KMS-11 (cell line): Measurements from ENCODE around the gene FGGY.

Experiments used
- H2AFZ ChIP-seq: fragments of 200-600 bp; sonication (generic); 2 replicates; pipeline ENCODE4 v1.6.1; 2016; ENCODE audit warnings: antibody characterized with exemption, mixed run types, low read depth
- H3K27ac ChIP-seq: fragments of 200-600 bp; sonication (generic); 2 replicates; pipeline ENCODE4 v1.6.1; 2016; ENCODE audit warnings: mild to moderate bottlenecking, mixed run types
- H3K27me3 ChIP-seq: fragments of 200-600 bp; sonication (generic); 2 replicates; pipeline ENCODE4 v1.6.1; 2017; ENCODE audit warnings: mild to moderate bottlenecking, low read depth, mixed run types, moderate library complexity; ENCODE audit not compliant: insufficient read depth
- H3K36me3 ChIP-seq: fragments of 200-600 bp; sonication (generic); 2 replicates; pipeline ENCODE4 v1.6.1; 2017; ENCODE audit warnings: mild to moderate bottlenecking, mixed run types; ENCODE audit not compliant: insufficient read depth
- H3K4me1 ChIP-seq: fragments of 200-600 bp; sonication (generic); 2 replicates; pipeline ENCODE4 v1.6.1; 2016; ENCODE audit warnings: mild to moderate bottlenecking, low read depth, mixed run types; ENCODE audit not compliant: poor library complexity, severe bottlenecking
- H3K4me2 ChIP-seq: fragments of 200-600 bp; sonication (generic); 2 replicates; pipeline ENCODE4 v1.7.0; 2016; ENCODE audit warnings: mild to moderate bottlenecking, mixed run types
- H3K4me3 ChIP-seq: fragments of 200-600 bp; sonication (generic); IDR thresholded peaks from 2 replicates; pipeline ENCODE4 v1.6.1; 2017; ENCODE audit warnings: low read depth, low read length, mixed read lengths; ENCODE audit not compliant: insufficient read depth
- H3K79me2 ChIP-seq: fragments of 200-600 bp; sonication (generic); 2 replicates; pipeline ENCODE4 v1.6.1; 2016; ENCODE audit warnings: low read depth, mixed run types; ENCODE audit not compliant: insufficient read depth
- H3K9ac ChIP-seq: fragments of 200-600 bp; sonication (generic); 2 replicates; pipeline ENCODE4 v1.6.1; 2016; ENCODE audit warnings: mild to moderate bottlenecking, mixed run types
- H4K20me1 ChIP-seq: fragments of 200-600 bp; sonication (generic); 2 replicates; pipeline ENCODE4 v1.6.1; 2016; ENCODE audit warnings: mild to moderate bottlenecking, mixed run types; ENCODE audit not compliant: insufficient read depth
- TF ChIP-seq, protein P1 (sequence below): fragments of 200-600 bp; sonication (generic); conservative IDR thresholded peaks from 2 replicates; pipeline ENCODE4 v1.6.1; 2017; ENCODE audit warnings: low read depth, mild to moderate bottlenecking, antibody characterized with exemption, low read length, moderate library complexity, mixed read lengths

The FGGY gene

DNA sequence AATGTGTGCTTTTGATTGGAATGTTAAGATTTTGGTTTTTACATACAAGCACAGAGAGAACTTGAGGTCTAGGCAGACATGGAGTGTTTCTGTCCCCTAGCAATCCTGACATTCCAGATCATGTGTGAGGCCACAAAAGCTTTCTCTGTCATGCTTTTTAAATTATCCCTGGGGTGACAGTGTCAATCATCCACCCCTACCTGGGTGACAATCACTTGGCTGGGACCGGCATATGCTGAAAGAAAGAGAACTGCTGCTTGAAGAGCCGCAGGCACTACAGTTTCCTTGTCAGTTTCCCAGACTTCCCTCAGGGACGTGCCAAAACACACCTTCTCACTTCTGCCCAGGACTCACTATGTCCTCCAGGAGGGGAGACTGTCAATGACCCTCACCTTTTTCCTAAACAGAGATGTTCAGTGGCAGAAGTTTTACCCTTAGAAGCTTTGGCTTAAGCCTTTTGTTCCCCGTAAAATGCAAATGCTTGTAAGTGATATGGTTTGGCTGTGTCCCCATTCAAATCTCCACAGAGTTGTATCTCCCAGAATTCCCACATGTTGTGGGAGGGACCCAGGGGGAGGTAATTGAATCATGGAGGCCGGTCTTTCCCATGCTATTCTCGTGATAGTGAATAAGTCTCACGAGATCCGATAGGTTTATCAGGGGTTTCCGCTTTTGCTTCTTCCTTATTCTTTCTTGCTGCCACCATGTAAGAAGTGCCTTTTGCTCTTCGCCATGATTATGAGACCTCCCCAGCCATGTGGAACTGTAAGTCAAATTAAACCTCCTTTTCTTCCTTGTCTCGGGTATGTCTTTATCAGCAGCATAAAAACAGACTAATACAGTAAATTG is 217.4 kb downstream of the FGGY start:
- H3K79me2 ChIP-seq = no peaks in the 10 kb centered on the region
- no peaks in the 10 kb centered on the region for H3K36me3 ChIP-seq
- H3K27ac ChIP-seq = no peak overlapping the region
- no peak overlapping the region for H3K4me3 ChIP-seq
- no peak overlapping the region for H2AFZ ChIP-seq
- H3K4me1 ChIP-seq = no peaks in the 10 kb centered on the region
- TF ChIP-seq, protein P1, sequence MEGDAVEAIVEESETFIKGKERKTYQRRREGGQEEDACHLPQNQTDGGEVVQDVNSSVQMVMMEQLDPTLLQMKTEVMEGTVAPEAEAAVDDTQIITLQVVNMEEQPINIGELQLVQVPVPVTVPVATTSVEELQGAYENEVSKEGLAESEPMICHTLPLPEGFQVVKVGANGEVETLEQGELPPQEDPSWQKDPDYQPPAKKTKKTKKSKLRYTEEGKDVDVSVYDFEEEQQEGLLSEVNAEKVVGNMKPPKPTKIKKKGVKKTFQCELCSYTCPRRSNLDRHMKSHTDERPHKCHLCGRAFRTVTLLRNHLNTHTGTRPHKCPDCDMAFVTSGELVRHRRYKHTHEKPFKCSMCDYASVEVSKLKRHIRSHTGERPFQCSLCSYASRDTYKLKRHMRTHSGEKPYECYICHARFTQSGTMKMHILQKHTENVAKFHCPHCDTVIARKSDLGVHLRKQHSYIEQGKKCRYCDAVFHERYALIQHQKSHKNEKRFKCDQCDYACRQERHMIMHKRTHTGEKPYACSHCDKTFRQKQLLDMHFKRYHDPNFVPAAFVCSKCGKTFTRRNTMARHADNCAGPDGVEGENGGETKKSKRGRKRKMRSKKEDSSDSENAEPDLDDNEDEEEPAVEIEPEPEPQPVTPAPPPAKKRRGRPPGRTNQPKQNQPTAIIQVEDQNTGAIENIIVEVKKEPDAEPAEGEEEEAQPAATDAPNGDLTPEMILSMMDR = no peak
- H4K20me1 ChIP-seq = no peaks in the 10 kb centered on the region
- H3K27me3 ChIP-seq = no peaks in the 10 kb centered on the region
- H3K4me2 ChIP-seq = no peak overlapping the region
- H3K9ac ChIP-seq = no peak overlapping the region

DNA sequence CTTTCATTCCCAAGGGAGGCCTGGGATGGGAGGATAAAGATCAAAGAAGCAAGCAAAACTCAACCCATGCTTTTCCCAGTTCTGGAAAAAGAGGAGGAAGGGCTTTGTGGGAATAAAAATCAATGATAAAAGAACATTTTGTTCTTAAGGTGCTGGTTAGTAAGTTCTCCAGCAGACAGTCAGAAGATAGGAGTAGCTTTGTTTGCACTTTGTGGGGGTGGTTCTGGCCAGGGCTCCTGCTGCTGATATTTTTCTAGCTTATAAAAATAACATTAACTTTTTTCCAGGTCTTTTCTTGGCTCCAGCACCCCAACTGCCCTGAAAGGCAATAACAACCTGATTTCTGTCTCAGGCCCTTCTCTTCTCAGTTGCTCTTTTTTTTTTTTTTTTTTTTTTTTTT is 220.0 kb downstream of the FGGY start:
- H3K27ac ChIP-seq = no peak overlapping the region
- H3K79me2 ChIP-seq = no peaks in the 10 kb centered on the region
- no peak overlapping the region for H3K9ac ChIP-seq
- H3K27me3 ChIP-seq = no peaks in the 10 kb centered on the region
- H3K4me1 ChIP-seq = no peaks in the 10 kb centered on the region
- TF ChIP-seq, protein P1 = no peak
- H3K36me3 ChIP-seq = no peaks in the 10 kb centered on the region
- H3K4me2 ChIP-seq = no peak overlapping the region
- no peaks in the 10 kb centered on the region for H4K20me1 ChIP-seq
- H2AFZ ChIP-seq = no peak overlapping the region
- H3K4me3 ChIP-seq = no peak overlapping the region

DNA sequence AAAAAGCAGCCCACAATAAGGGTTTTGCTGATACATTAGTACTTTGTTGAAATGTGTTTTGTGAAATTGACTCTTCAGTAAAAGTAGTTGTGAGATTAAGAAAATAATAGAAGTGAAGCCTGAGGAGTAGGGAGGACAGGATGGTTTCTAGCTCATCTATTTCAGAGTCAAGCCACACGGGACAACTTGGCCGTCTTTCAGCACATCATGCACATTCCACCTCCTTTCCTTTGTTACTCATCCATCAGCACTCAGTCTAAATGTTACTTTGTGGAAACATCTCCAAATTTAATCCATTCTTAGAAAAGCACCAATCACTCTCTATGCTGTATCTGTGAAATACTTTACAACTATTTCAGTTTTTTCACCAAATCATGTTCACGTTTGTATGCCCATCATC is 223.3 kb downstream of the FGGY start:
- TF ChIP-seq, protein P1 = no peak
- Histone ChIP-seq H3K4me3 (no peak overlapping the region), H3K4me1 (no peaks in the 10 kb centered on the region), H2AFZ (no peak overlapping the region), H3K27ac (no peak overlapping the region), H3K79me2 (no peaks in the 10 kb centered on the region), H3K9ac (no peak overlapping the region), H3K4me2 (no peak overlapping the region), H4K20me1 (no peaks in the 10 kb centered on the region), H3K36me3 (no peaks in the 10 kb centered on the region), H3K27me3 (no peaks in the 10 kb centered on the region)

DNA sequence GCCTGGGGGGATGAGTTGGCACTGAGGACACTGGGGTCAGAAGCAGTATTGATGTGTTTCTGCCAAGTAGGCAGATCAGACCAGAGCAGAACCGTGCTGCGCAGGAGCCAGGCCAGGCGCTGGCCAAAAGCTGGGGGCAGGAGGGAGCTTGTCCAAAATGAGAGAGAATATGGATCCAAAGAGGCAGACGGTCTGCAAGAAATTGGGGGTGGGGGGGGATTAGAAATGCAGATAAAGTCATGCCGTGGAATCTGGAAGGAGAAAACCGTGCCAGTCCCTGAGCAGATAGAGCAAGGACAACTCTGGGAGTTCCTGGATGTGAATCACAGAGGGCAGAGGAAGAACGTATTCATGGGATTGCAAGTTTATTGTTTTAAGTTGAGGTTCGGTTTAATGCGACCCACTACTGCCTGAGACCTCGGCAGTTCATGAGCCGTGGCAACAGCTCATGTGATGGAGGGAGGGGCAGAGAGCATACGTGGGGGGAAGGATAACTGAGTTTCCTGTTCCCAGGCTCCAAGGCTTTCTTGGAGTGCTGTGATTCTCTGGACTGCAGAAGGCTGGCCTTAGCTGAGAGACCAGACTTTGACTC is 224.0 kb downstream of the FGGY start:
- H3K4me1 ChIP-seq = no peaks in the 10 kb centered on the region
- no peaks in the 10 kb centered on the region for H3K36me3 ChIP-seq
- no peak overlapping the region for H3K9ac ChIP-seq
- no peak overlapping the region for H3K4me3 ChIP-seq
- H3K27me3 ChIP-seq = no peaks in the 10 kb centered on the region
- no peaks in the 10 kb centered on the region for H4K20me1 ChIP-seq
- H3K27ac ChIP-seq = no peak overlapping the region
- H3K79me2 ChIP-seq = no peaks in the 10 kb centered on the region
- TF ChIP-seq, protein P1 = no peak
- no peak overlapping the region for H3K4me2 ChIP-seq
- no peak overlapping the region for H2AFZ ChIP-seq
